ENCODE results near the gene KCNJ12. TPM values are rescaled to one million over a fixed set of nuclear protein-coding genes. Genes with fewer than 3 reads are reported as not detected.

Gene KCNJ12
- total RNA-seq, 2 donors from 2014 or later: not detected

DNA sequence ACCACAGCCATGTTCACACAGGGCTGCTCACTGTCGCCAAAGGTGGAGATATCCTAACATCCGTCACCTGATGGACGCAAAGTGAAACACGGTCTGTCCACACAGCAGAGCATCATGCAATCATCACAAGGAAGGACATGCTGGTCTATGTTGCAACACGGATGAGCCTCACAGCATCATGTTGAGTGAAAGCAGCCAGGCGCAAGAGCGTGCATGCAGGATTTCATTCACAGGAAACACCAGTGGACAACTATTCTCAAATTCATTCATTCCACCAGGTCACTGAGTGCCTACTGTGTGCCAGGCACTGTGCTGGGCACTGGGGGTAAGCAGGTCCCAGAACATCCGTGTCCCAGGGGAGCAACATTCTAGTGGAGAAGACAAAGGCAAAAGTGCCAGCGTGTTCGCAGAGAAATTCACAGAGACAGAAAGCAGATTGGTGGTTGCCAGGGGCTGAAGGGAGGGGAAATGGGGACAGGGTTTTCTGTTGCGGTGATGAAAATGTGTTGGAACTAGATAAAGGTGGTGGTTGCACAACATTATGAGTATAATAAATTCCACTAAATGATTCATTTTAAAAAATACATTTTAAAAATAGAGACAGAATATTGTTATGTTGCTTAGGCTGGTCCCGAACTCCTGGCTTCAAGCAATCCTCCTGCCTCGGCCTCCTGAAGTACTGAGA, 22.7 kb upstream of the KCNJ12 start:
- no peak for DNase-seq
- no peaks in the 10 kb centered on the region for H3K27me3 Mint-ChIP-seq (ENCODE audit: low read depth)
- ATAC-seq (replicated peaks in 1 of 2): no peak
- H3K4me3 Mint-ChIP-seq: no peak overlapping the region
- no peak overlapping the region for H3K27ac Mint-ChIP-seq
- no peaks in the 10 kb centered on the region for H3K36me3 Mint-ChIP-seq (ENCODE audit: insufficient read depth in 2 of 2)
- H3K9me3 Mint-ChIP-seq: no peaks in the 10 kb centered on the region
- no peaks in the 10 kb centered on the region for H3K4me1 Mint-ChIP-seq (ENCODE audit: low read depth)

GRCh38 chr17:21354796-21355385, 21.3 kb upstream of the KCNJ12 start:
- Mint-ChIP-seq H3K36me3 (ENCODE audit: insufficient read depth in 2 of 2) (no peaks in the 10 kb centered on the region), H3K4me3 (no peak overlapping the region), H3K27me3 (ENCODE audit: low read depth) (no peaks in the 10 kb centered on the region)

DNA sequence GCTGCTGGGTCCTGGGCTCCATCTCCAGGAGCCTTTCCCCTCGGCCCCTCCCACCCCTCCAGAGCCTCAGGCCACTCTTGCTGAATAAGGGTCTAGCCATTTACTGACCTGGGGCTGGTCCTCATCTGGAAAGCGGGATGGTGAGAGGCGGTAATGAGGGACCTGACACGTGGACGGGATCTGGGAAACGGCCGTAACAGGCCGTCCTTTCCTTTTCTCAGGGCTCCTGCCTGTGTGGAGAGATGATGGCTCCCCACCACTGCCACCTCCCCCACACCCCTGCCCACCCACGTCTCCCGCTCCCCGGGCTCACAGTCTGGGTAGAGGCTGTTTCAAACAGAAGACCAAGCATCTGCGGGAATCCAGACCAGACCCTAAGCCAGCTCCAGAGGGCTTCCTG, 20.6 kb upstream of the KCNJ12 start:
- H3K4me3 Mint-ChIP-seq: no peak overlapping the region
- H3K27ac Mint-ChIP-seq: no peak overlapping the region
- H3K4me1 Mint-ChIP-seq (ENCODE audit: low read depth): no peaks in the 10 kb centered on the region
- H3K27me3 Mint-ChIP-seq (ENCODE audit: low read depth): no peaks in the 10 kb centered on the region
- DNase-seq (no peak), ATAC-seq (replicated peaks in 1 of 2) (no peak)
- no peaks in the 10 kb centered on the region for H3K36me3 Mint-ChIP-seq (ENCODE audit: insufficient read depth in 2 of 2)
- no peaks in the 10 kb centered on the region for H3K9me3 Mint-ChIP-seq

More at GRCh38 chr17:21354796-21355385, 21.3 kb upstream of the KCNJ12 start:
- Mint-ChIP-seq H3K9me3 (no peaks in the 10 kb centered on the region), H3K27ac (no peak overlapping the region), H3K4me1 (ENCODE audit: low read depth) (no peaks in the 10 kb centered on the region)
- DNase-seq (no peak), ATAC-seq (replicated peaks in 1 of 2) (no peak)

DNA sequence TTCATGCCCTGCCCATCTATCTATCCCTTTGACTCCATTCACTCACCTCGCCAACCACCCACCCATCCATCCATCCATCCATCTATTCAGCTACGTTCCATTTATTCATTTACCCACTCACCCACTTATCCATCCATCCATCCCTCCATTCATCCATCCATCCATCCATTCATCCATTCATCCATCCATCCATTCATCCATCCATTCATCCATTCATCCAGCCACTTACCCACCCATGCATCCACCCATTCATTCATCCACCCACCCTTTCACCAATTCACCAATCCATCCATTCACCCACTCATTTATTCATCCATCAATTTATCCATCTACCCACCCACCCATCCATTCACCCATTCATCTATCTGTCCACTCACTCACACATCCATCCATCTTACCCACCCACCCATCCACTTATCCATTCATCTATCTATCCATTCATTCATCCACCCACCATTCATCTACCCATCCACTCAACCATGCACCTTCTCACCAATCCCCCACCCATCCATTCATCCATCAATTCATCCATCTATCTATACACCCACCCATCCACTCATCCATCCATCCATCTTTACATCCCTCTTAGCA, 19.5 kb upstream of the KCNJ12 start:
- Mint-ChIP-seq H3K36me3 (ENCODE audit: insufficient read depth in 2 of 2) (no peaks in the 10 kb centered on the region), H3K27me3 (ENCODE audit: low read depth) (no peaks in the 10 kb centered on the region)

DNA sequence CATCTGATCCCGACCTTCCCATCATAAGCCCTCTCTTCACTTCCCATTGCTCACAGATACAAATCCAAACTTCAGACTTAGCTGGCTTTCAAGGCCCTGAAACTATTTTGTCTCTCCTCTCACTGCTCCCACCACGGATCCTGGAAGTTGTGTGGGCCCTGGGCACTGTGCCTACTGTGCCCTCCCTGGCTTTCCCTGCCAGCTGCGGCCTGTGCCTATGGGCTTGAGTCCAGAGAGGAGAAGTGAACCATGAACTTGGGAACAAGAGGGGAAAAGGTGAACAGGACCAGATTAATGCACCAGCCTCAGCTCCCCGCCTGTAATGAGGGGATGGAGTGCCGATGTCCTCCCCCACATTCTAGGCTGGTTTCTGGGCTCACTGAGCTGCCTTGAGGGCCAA, 18.9 kb upstream of the KCNJ12 start:
- ATAC-seq (replicated peaks in 1 of 2): no peak
- Mint-ChIP-seq H3K27ac (no peak overlapping the region), H3K4me1 (ENCODE audit: low read depth) (no peaks in the 10 kb centered on the region)

More for the DNA sequence above, 19.5 kb upstream of the KCNJ12 start:
- Mint-ChIP-seq H3K4me3 (no peak overlapping the region), H3K4me1 (ENCODE audit: low read depth) (no peaks in the 10 kb centered on the region), H3K9me3 (no peaks in the 10 kb centered on the region), H3K27ac (no peak overlapping the region)
- DNase-seq: no peak
- no peak for ATAC-seq (replicated peaks in 1 of 2)

DNA sequence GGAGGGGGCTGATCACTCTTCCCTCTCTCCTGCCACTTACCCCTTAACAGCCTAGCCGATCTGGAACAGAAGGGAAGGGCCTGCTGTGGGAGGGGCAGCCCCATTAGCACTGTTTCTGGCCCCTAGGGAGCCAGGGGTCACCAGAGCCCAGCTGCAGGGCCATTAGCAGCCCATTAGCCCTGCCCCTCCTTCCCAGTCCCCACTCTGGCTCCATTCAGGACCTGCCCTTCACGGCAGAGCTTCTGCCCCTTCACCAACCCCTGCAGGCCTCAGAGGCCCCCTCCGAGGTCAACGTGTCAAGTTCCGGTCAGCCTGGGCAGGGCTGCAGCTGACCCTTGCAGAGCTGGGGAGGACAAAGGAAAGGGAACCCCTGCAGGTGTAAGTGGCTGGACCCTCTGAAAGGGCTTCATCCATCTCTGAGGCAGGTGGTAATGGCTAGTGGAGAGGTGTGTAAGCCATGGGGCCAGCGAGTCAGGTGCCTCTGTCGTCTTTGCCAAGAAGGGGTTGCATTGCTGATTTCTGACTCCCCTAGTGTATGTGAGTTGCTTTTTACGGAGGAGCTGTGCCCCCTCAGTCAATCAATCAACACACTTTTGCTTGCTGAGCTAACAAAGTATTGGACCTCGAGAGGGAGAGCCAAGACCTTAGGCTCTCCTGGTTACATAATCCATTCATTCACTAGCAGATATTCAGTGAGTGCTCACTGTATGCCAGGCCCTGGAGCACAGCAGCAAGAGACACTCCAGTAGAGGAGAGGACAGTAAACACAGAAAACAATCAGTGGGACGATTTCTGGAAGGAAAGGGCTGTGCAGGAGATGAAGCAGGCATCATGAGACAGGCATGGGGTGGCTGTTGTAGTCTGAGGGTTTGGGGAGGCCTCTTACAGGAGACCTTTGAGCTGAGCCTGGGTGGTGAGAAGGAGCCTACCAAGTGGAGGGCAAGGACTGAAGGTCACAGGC, 18.2 kb upstream of the KCNJ12 start:
- Mint-ChIP-seq H3K27ac (no peak overlapping the region), H3K9me3 (no peaks in the 10 kb centered on the region), H3K4me3 (no peak overlapping the region), H3K36me3 (ENCODE audit: insufficient read depth in 2 of 2) (no peaks in the 10 kb centered on the region), H3K4me1 (ENCODE audit: low read depth) (no peaks in the 10 kb centered on the region), H3K27me3 (ENCODE audit: low read depth) (no peaks in the 10 kb centered on the region)
- DNase-seq (no peak), ATAC-seq (replicated peaks in 1 of 2) (no peak)

More for the DNA sequence above, 18.9 kb upstream of the KCNJ12 start:
- DNase-seq: no peak
- H3K27me3 Mint-ChIP-seq (ENCODE audit: low read depth): no peaks in the 10 kb centered on the region
- H3K4me3 Mint-ChIP-seq: no peak overlapping the region
- H3K36me3 Mint-ChIP-seq (ENCODE audit: insufficient read depth in 2 of 2): no peaks in the 10 kb centered on the region
- no peaks in the 10 kb centered on the region for H3K9me3 Mint-ChIP-seq

DNA sequence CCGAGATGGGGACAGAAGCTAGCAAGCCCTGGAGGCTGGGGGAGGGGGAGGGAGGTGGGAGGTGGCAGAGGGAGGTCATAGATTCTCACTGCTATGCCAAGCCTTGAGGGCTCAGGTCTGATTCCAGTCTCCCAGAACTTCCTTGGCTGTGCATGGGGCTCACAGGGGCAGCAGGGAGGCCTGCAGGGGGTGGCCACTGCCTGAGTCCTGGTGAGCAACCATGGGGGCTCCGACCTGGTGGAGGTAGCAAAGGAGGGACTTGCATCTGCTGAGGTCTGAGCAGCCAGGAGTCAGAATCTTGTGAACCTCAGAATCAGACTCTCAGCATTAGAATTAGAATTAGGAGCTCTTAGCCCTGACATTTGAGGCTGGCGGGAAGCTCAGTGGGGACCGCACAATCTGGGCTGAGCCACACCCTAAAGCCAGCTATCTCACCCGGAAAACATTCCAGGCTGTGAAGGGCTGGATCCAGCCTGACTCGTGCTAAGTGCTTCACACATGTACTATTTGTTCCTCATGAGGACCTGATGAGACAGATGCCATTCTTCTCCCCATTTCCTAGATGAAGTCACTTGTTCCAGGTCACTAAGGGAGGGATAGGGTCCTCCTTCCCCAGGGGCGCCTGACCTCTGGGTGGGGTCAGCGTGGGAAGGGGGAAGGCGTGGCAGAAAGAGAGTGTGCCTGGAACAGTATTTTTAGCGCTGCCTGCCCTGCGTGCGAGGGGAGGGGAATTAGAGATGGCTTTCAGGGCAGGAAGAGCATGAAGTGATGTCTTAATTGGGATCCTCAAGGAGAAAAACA, 17.3 kb upstream of the KCNJ12 start:
- H3K27ac Mint-ChIP-seq: no peak overlapping the region
- H3K4me3 Mint-ChIP-seq: no peak overlapping the region
- no peaks in the 10 kb centered on the region for H3K27me3 Mint-ChIP-seq (ENCODE audit: low read depth)
- ATAC-seq (replicated peaks in 1 of 2) (no peak), DNase-seq (no peak)
- H3K9me3 Mint-ChIP-seq: no peaks in the 10 kb centered on the region
- H3K4me1 Mint-ChIP-seq (ENCODE audit: low read depth): no peaks in the 10 kb centered on the region
- no peaks in the 10 kb centered on the region for H3K36me3 Mint-ChIP-seq (ENCODE audit: insufficient read depth in 2 of 2)

DNA sequence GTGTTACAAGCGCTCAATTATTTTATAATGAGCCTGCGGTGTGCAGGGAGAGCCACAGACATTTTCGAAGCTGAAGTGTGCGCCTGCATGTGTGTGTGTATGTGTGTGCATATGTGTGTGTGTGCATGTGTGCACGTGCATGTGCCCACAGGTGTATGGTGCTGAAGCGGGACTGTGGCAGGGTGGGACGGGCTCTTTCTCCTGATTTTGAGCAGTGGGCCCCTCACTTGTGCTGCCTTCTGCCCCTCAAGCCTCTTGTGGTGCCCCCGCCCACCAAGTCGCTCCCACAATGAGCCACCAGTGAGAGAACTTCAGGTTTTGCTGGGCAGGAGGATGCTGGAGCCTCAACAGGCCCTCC, 16.7 kb upstream of the KCNJ12 start:
- no peaks in the 10 kb centered on the region for H3K4me1 Mint-ChIP-seq (ENCODE audit: low read depth)
- H3K4me3 Mint-ChIP-seq: no peak overlapping the region
- no peak for DNase-seq
- H3K27me3 Mint-ChIP-seq (ENCODE audit: low read depth): no peaks in the 10 kb centered on the region
- no peaks in the 10 kb centered on the region for H3K36me3 Mint-ChIP-seq (ENCODE audit: insufficient read depth in 2 of 2)
- no peak overlapping the region for H3K27ac Mint-ChIP-seq
- ATAC-seq (replicated peaks in 1 of 2): no peak
- no peaks in the 10 kb centered on the region for H3K9me3 Mint-ChIP-seq

- Mint-ChIP-seq H3K4me3 (no peak overlapping the region), H3K27me3 (ENCODE audit: low read depth) (no peaks in the 10 kb centered on the region), H3K36me3 (ENCODE audit: insufficient read depth in 2 of 2) (no peaks in the 10 kb centered on the region), H3K4me1 (ENCODE audit: low read depth) (no peaks in the 10 kb centered on the region), H3K27ac (no peak overlapping the region), H3K9me3 (no peaks in the 10 kb centered on the region)
- ATAC-seq (replicated peaks in 1 of 2): no peak
- DNase-seq: no peak
Observed at GRCh38 chr17:21360048-21360447, 16.1 kb upstream of the KCNJ12 start.

GRCh38 chr17:21361020-21361809, 14.9 kb upstream of the KCNJ12 start:
- ATAC-seq (replicated peaks in 1 of 2) (no peak), DNase-seq (no peak)
- Mint-ChIP-seq H3K27ac (no peak overlapping the region), H3K4me1 (ENCODE audit: low read depth) (no peaks in the 10 kb centered on the region), H3K9me3 (no peaks in the 10 kb centered on the region), H3K36me3 (ENCODE audit: insufficient read depth in 2 of 2) (no peaks in the 10 kb centered on the region), H3K27me3 (ENCODE audit: low read depth) (no peaks in the 10 kb centered on the region), H3K4me3 (no peak overlapping the region)

GRCh38 chr17:21362331-21362931, 13.7 kb upstream of the KCNJ12 start:
- DNase-seq: no peak
- Mint-ChIP-seq H3K27ac (no peak overlapping the region), H3K4me1 (ENCODE audit: low read depth) (no peaks in the 10 kb centered on the region), H3K4me3 (no peak overlapping the region), H3K9me3 (no peaks in the 10 kb centered on the region), H3K36me3 (ENCODE audit: insufficient read depth in 2 of 2) (no peaks in the 10 kb centered on the region), H3K27me3 (ENCODE audit: low read depth) (no peaks in the 10 kb centered on the region)
- ATAC-seq (replicated peaks in 1 of 2): no peak
